Astrocyte (in vitro differentiated cells and primary cell): ENCODE results near the gene GSKIP. TPM values are rescaled to one million over a fixed set of nuclear protein-coding genes. Genes with fewer than 3 reads are reported as not detected.

Source experiments
- DNase-seq: peaks from one replicate; pipeline ENCODE4 v3.0.0-alpha.2; 2010; ENCODE audit warnings: low read depth
- FAIRE-seq: peaks from 2 replicates; lab custom pipeline; 2011; peaks lifted over from hg19 to GRCh38; lab: Jason Lieb, UNC
- H2AFZ ChIP-seq: 2 replicates; pipeline ENCODE4 v1.6.0; 2012; ENCODE audit warnings: low read depth, low read length, inconsistent platforms
- H3K27ac ChIP-seq: 2 replicates; pipeline ENCODE4 v1.5.1; 2011; ENCODE audit warnings: low read depth, low read length, inconsistent platforms
- H3K27me3 ChIP-seq: 2 replicates; pipeline ENCODE4 v1.6.0; 2011; ENCODE audit warnings: low read length, inconsistent platforms; ENCODE audit not compliant: insufficient read depth
- H3K36me3 ChIP-seq: 2 replicates; pipeline ENCODE4 v1.5.1; 2011; ENCODE audit warnings: low read length, inconsistent platforms; ENCODE audit not compliant: insufficient read depth
- H3K4me1 ChIP-seq: 2 replicates; pipeline ENCODE4 v1.5.1; 2011; ENCODE audit warnings: low read length, inconsistent platforms; ENCODE audit not compliant: insufficient read depth
- H3K4me2 ChIP-seq: 2 replicates; pipeline ENCODE4 v1.6.0; 2012; ENCODE audit warnings: low read length, inconsistent platforms
- H3K4me3 ChIP-seq: 2 replicates; pipeline ENCODE4 v1.5.1; 2011; ENCODE audit warnings: low read depth, mild to moderate bottlenecking, low read length, inconsistent platforms; ENCODE audit not compliant: insufficient read depth
- H3K79me2 ChIP-seq: 2 replicates; pipeline ENCODE4 v1.6.0; 2012; ENCODE audit warnings: mild to moderate bottlenecking, low read length, inconsistent platforms; ENCODE audit not compliant: insufficient read depth
- H3K9ac ChIP-seq: 2 replicates; pipeline ENCODE4 v1.6.0; 2012; ENCODE audit warnings: mild to moderate bottlenecking, low read length, inconsistent platforms
- H3K9me3 ChIP-seq: 2 replicates; pipeline ENCODE4 v1.5.1; 2012; ENCODE audit warnings: low read depth, mild to moderate bottlenecking, low read length, inconsistent platforms; ENCODE audit not compliant: insufficient read depth
- H4K20me1 ChIP-seq: 2 replicates; pipeline ENCODE4 v1.6.0; 2012; ENCODE audit warnings: low read length, inconsistent platforms; ENCODE audit not compliant: insufficient read depth
- H3K27ac Mint-ChIP-seq: one replicate; pipeline ENCODE4 v1.8.0; 2021; ENCODE audit warnings: mild to moderate bottlenecking, mixed read lengths; ENCODE audit not compliant: unreplicated experiment
- H3K27me3 Mint-ChIP-seq: one replicate; pipeline ENCODE4 v1.8.0; 2021; ENCODE audit warnings: low read depth, mixed read lengths; ENCODE audit not compliant: unreplicated experiment
- H3K36me3 Mint-ChIP-seq: one replicate; pipeline ENCODE4 v1.8.0; 2021; ENCODE audit warnings: low read depth, mixed read lengths; ENCODE audit not compliant: unreplicated experiment
- H3K4me1 Mint-ChIP-seq: one replicate; pipeline ENCODE4 v1.8.0; 2021; ENCODE audit warnings: low read depth, mixed read lengths; ENCODE audit not compliant: unreplicated experiment
- H3K4me3 Mint-ChIP-seq: one replicate; pipeline ENCODE4 v1.8.0; 2021; ENCODE audit warnings: mild to moderate bottlenecking, moderate library complexity, mixed read lengths; ENCODE audit not compliant: unreplicated experiment
- H3K9me3 Mint-ChIP-seq: one replicate; pipeline ENCODE4 v1.8.0; 2021; ENCODE audit warnings: mild to moderate bottlenecking, mixed read lengths; ENCODE audit not compliant: unreplicated experiment
- CTCF ChIP-seq: IDR thresholded peaks from 2 replicates; pipeline ENCODE4 v1.5.1; 2011; ENCODE audit warnings: low read depth, mild to moderate bottlenecking, inconsistent platforms, low read length, moderate library complexity; ENCODE audit not compliant: insufficient read depth
- EZH2 ChIP-seq: IDR thresholded peaks from 2 replicates; pipeline ENCODE4 v1.6.1; 2012; ENCODE audit warnings: mild to moderate bottlenecking, low read length, inconsistent platforms; ENCODE audit not compliant: insufficient read depth
- total RNA-seq: library from RNA; stranded (reverse); gene quantifications from 2 replicates; pipeline ENCODE4 v1.2.1, GENCODE V29; 2021

GSKIP gene
- total RNA-seq, 1 donor from 2014 or later, result 22.7 TPM

- no peaks in the 10 kb centered on the region for H3K4me1 ChIP-seq
- FAIRE-seq (no peak), DNase-seq (no peak)
- no peak overlapping the region for H3K4me3 Mint-ChIP-seq
- no peak overlapping the region for H2AFZ ChIP-seq
- H3K9me3 ChIP-seq, result no peaks in the 10 kb centered on the region
- TF ChIP-seq EZH2, result no peak
- TF ChIP-seq CTCF, result no peak
- peaks cover 6% of the 10 kb centered on the region for H3K36me3 Mint-ChIP-seq
- H3K27me3 Mint-ChIP-seq, result no peaks in the 10 kb centered on the region
- peaks cover 2% of the 10 kb centered on the region for H3K36me3 ChIP-seq
- H3K4me1 Mint-ChIP-seq, result peaks cover 13% of the 10 kb centered on the region
- H3K4me2 ChIP-seq, result no peak overlapping the region
- H3K9ac ChIP-seq, result no peak overlapping the region
- H3K79me2 ChIP-seq, result no peaks in the 10 kb centered on the region
- H4K20me1 ChIP-seq, result peaks cover 3% of the 10 kb centered on the region
- H3K9me3 Mint-ChIP-seq, result peaks cover 4% of the 10 kb centered on the region
- no peaks in the 10 kb centered on the region for H3K27me3 ChIP-seq
- no peak overlapping the region for H3K27ac ChIP-seq
- no peak overlapping the region for H3K4me3 ChIP-seq
- no peak overlapping the region for H3K27ac Mint-ChIP-seq
Measured at GRCh38 chr14:96338551-96338950, 24.8 kb upstream of the GSKIP start.

DNA sequence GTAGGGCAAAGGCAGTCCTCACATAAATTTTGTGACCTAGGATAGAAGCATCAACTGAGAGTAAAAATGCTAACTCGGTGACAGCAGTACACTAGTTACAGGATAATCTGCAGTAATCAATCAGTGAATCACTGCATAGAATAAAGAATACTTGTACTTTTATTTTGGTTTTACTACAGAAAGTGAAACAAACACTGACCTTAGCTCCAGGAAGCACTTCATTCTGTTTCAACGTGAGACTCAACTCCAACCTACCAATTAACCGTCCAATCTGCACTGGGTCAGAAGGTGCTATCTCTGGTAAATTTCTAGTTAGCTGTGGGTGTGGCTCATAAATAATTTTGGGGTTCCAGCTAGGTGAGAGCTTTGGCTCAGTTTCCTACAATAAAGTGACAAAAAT lies 22.0 kb upstream of the GSKIP start:
- no peak overlapping the region for H2AFZ ChIP-seq

More for the DNA sequence above, 22.0 kb upstream of the GSKIP start:
- no peaks in the 10 kb centered on the region for H4K20me1 ChIP-seq
- H3K4me3 ChIP-seq, result no peak overlapping the region
- no peaks in the 10 kb centered on the region for H3K79me2 ChIP-seq
- H3K9me3 ChIP-seq, result no peaks in the 10 kb centered on the region
- H3K9me3 Mint-ChIP-seq, result peaks cover 4% of the 10 kb centered on the region
- H3K36me3 ChIP-seq, result no peaks in the 10 kb centered on the region
- TF ChIP-seq CTCF, result no peak
- TF ChIP-seq EZH2, result no peak
- no peak overlapping the region for H3K27ac ChIP-seq
- DNase-seq (no peak), FAIRE-seq (no peak)
- no peaks in the 10 kb centered on the region for H3K27me3 Mint-ChIP-seq
- H3K27ac Mint-ChIP-seq, result no peak overlapping the region
- H3K4me2 ChIP-seq, result no peak overlapping the region
- peaks cover 4% of the 10 kb centered on the region for H3K36me3 Mint-ChIP-seq
- H3K4me1 Mint-ChIP-seq, result no peaks in the 10 kb centered on the region
- H3K27me3 ChIP-seq, result no peaks in the 10 kb centered on the region
- H3K4me3 Mint-ChIP-seq, result no peak overlapping the region
- no peak overlapping the region for H3K9ac ChIP-seq
- H3K4me1 ChIP-seq, result no peaks in the 10 kb centered on the region
